B cell (primary cell): ENCODE measurements around the gene CDT1. TPM values are rescaled to one million over a fixed set of nuclear protein-coding genes. Genes with fewer than 3 reads are reported as not detected.
"Not testable (repeated sequence)": the region's sequence is repeated elsewhere in the genome, so short reads cannot be mapped to it uniquely, and the experiment has no call there.

Experiments used
- ATAC-seq: fragments of 200-7000 bp; cut with Tn5 transposase; one replicate; pipeline ENCODE4 v1.10.0; 2021; ENCODE audit warnings: low read depth, mild to moderate bottlenecking, moderate number of reproducible peaks, moderate library complexity
- CTCF ChIA-PET: fragments of 350-600 bp; sonication (Branson Sonifier 250); formaldehyde crosslinking; loops from one replicate; lab custom pipeline; 2021; ENCODE audit warnings: antibody characterized with exemption, inconsistent platforms; lab: Charles Lee
- POLR2A ChIA-PET: fragments of 350-600 bp; sonication (Branson Sonifier 250); formaldehyde crosslinking; loops from one replicate; lab custom pipeline; 2021; ENCODE audit warnings: antibody characterized with exemption; lab: Charles Lee
- DNase-seq: peaks from one replicate; pipeline ENCODE4 v3.0.0; 2013
- H2AFZ ChIP-seq: 2 replicates; pipeline ENCODE4 v1.6.1; 2012; ENCODE audit warnings: mild to moderate bottlenecking, low read depth, low read length; ENCODE audit not compliant: insufficient read depth, poor library complexity, severe bottlenecking
- H3K27ac ChIP-seq, 2 donors: 1 replicate in 1 of 2; 2 replicates in 1 of 2; pipeline ENCODE4 v1.5.1; 2012 to 2013; ENCODE audit warnings: low read length in 2 of 2, mild to moderate bottlenecking in 2 of 2, moderate library complexity in 1 of 2
- H3K27me3 ChIP-seq, 4 experiments: fragments of 200-600 bp in 1 of 4; sonication (generic) in 1 of 4; replicated peaks in 1 of 4; 1 replicate in 2 of 4; 2 replicates in 2 of 4; pipeline versions ENCODE4 v1.6.1 to v1.7.0; 2013 to 2016; ENCODE audit warnings: low read length in 3 of 4, mild to moderate bottlenecking in 2 of 4, mixed read lengths in 1 of 4, moderate library complexity in 1 of 4; ENCODE audit not compliant: insufficient read depth in 4 of 4, control insufficient read depth in 3 of 4; ENCODE audit errors: control extremely low read depth in 1 of 4
- H3K36me3 ChIP-seq, 2 experiments: replicated peaks in 1 of 2; 1 replicate in 1 of 2; 2 replicates in 1 of 2; pipeline versions ENCODE4 v1.6.1 to v1.7.1; 2013; ENCODE audit warnings: low read length in 1 of 2; ENCODE audit not compliant: insufficient read depth in 2 of 2, control insufficient read depth in 1 of 2; ENCODE audit errors: control extremely low read depth in 1 of 2, extremely low read depth in 1 of 2
- H3K4me1 ChIP-seq, 2 donors: fragments of 200-600 bp in 1 of 2; sonication (generic) in 1 of 2; 1 replicate in 1 of 2; 2 replicates in 1 of 2; pipeline versions ENCODE4 v1.5.1 to v1.6.1; 2013 to 2017; ENCODE audit warnings: low read length in 2 of 2; ENCODE audit not compliant: control insufficient read depth in 2 of 2, insufficient read depth in 2 of 2
- H3K4me2 ChIP-seq: replicated peaks from 2 replicates; pipeline ENCODE3; 2012; ENCODE audit warnings: mild to moderate bottlenecking, low read depth, low read length; ENCODE audit not compliant: poor library complexity, severe bottlenecking
- H3K4me3 ChIP-seq, 5 experiments: fragments of 200-600 bp in 1 of 5; sonication (generic) in 1 of 5; 1 replicate in 3 of 5; 2 replicates in 2 of 5; pipeline versions ENCODE4 v1.5.1 to v1.7.0; 2011 to 2016; ENCODE audit warnings: low read length in 4 of 5, mild to moderate bottlenecking in 4 of 5, low read depth in 2 of 5, control low read depth in 1 of 5, moderate library complexity in 1 of 5; ENCODE audit not compliant: insufficient read depth in 1 of 5; ENCODE audit errors: control extremely low read depth in 1 of 5, extremely low read depth in 1 of 5
- H3K79me2 ChIP-seq: fragments of 200-600 bp; sonication (generic); one replicate; pipeline ENCODE4 v1.6.0; 2016; ENCODE audit warnings: low read length; ENCODE audit not compliant: control insufficient read depth, insufficient read depth
- H3K9ac ChIP-seq: fragments of 200-600 bp; sonication (generic); 2 replicates; pipeline ENCODE4 v1.6.1; 2017; ENCODE audit warnings: mild to moderate bottlenecking, low read length, moderate library complexity
- H3K9me3 ChIP-seq, 3 donors: one replicate each; pipeline versions ENCODE4 v1.6.1 to v1.7.1; 2013; ENCODE audit warnings: low read length in 2 of 3; ENCODE audit not compliant: control insufficient read depth in 2 of 3, insufficient read depth in 1 of 3; ENCODE audit errors: control extremely low read depth in 1 of 3
- H4K20me1 ChIP-seq: 2 replicates; pipeline ENCODE4 v1.6.0; 2012; ENCODE audit warnings: mild to moderate bottlenecking, low read length; ENCODE audit not compliant: insufficient read depth, control insufficient read depth, poor library complexity, severe bottlenecking
- H3K27ac Mint-ChIP-seq: one replicate; pipeline ENCODE4 v1.8.0; 2021; ENCODE audit warnings: mixed read lengths
- H3K27me3 Mint-ChIP-seq: one replicate; pipeline ENCODE4 v1.8.0; 2021; ENCODE audit warnings: mixed read lengths
- H3K4me1 Mint-ChIP-seq: one replicate; pipeline ENCODE4 v1.8.0; 2021; ENCODE audit warnings: mixed read lengths
- H3K4me3 Mint-ChIP-seq: one replicate; pipeline ENCODE4 v1.8.0; 2021; ENCODE audit warnings: mixed read lengths
- H3K9me3 Mint-ChIP-seq: one replicate; pipeline ENCODE4 v1.8.0; 2022; ENCODE audit warnings: mixed read lengths; ENCODE audit not compliant: insufficient read depth
- EZH2 ChIP-seq: IDR thresholded peaks from 2 replicates; pipeline ENCODE4 v1.6.1; 2012; ENCODE audit warnings: borderline replicate concordance, low read depth, mild to moderate bottlenecking, moderate library complexity, low read length; ENCODE audit not compliant: insufficient read depth, poor library complexity, severe bottlenecking
- WGBS: methylation state at CpG from one replicate; pipeline ENCODE4 v1.1.5; 2013; ENCODE audit warnings: missing lambda C conversion rate; ENCODE audit not compliant: insufficient coverage; 5-methylcytosine and 5-hydroxymethylcytosine counted together
- intact Hi-C: fragments of 100-400 bp; cut with micrococcal nuclease; formaldehyde crosslinking; loops from one replicate; pipeline ENCODE4 v1.10.0; 2022
- polyA plus RNA-seq: library from polyadenylated mRNA; depleted of rRNA; stranded (reverse); fragments of >200 nt; gene quantifications from 2 replicates; pipeline ENCODE4 v1.2.3, GENCODE V29; 2012
- total RNA-seq, 2 donors: library from RNA; stranded (reverse); fragments of 120-200 nt in 1 of 2; gene quantifications; 1 replicate in 1 of 2; 2 replicates in 1 of 2; pipeline versions ENCODE4 v1.2.3 to v1.2.4, GENCODE V29; 2013 to 2022
- TF ChIP-seq, protein P1 (sequence below): fragments of 200-600 bp; IDR thresholded peaks from one replicate; pipeline ENCODE4 v1.8.0; 2022; ENCODE audit warnings: antibody characterized with exemption, mild to moderate bottlenecking

The CDT1 gene
- total and polyA plus RNA-seq, 2 donors (not counting 1 experiment from before 2014, with no cell fraction given): 0.27 to 0.36 TPM

DNA sequence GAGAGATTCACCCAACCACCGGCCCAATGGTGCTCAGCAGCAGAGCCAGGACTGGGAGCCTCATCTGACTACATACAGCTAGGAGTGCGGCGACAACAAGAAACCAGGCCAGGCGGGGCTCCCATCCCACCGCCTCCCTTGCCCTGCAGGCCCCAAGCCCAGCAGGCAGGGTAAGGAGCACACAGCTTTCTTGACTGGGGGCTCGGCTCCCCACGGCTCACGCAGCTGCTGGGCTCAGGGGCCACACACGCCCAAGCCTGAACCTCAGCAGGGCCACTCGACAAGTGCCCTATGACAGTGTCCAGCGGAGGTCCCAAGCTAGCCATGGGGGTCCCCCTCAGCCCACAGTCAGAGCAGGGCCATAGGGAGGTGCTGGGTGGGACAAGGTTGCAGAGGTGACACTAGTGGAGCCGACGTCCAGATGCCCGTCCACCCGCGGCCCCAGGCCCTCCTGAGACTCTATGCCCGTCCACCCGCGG lies 32.3 kb upstream of the CDT1 start:
- TF ChIP-seq, protein P1, sequence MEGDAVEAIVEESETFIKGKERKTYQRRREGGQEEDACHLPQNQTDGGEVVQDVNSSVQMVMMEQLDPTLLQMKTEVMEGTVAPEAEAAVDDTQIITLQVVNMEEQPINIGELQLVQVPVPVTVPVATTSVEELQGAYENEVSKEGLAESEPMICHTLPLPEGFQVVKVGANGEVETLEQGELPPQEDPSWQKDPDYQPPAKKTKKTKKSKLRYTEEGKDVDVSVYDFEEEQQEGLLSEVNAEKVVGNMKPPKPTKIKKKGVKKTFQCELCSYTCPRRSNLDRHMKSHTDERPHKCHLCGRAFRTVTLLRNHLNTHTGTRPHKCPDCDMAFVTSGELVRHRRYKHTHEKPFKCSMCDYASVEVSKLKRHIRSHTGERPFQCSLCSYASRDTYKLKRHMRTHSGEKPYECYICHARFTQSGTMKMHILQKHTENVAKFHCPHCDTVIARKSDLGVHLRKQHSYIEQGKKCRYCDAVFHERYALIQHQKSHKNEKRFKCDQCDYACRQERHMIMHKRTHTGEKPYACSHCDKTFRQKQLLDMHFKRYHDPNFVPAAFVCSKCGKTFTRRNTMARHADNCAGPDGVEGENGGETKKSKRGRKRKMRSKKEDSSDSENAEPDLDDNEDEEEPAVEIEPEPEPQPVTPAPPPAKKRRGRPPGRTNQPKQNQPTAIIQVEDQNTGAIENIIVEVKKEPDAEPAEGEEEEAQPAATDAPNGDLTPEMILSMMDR: no peak
- TF ChIP-seq EZH2: no peak
- peak overlapping the region in 1 of 2 donors; percentile 13 for H3K27ac ChIP-seq
- ChIA-PET CTCF (interaction anchor here (3.7 to 8.4 kb wide), 2 partner anchors 11 to 34 kb away, joined by 14 to 68 read pairs; partner anchors contain the start of gene PIEZO1), POLR2A (interaction anchor here (0.6 to 1.5 kb wide), 3 partner anchors 9 to 26 kb away, joined by 4 to 7 read pairs (median 5); no protein-coding TSS in a partner anchor)
- DNase-seq: no peak
- no peaks in the 10 kb centered on the region for H3K27me3 ChIP-seq
- no peak for ATAC-seq
- H4K20me1 ChIP-seq: peaks cover 97% of the 10 kb centered on the region
- H3K27ac Mint-ChIP-seq: peak overlapping the region; percentile 84
- intact Hi-C loops: loop anchor here (2.0 kb wide), 1 partner anchor 27 kb away; no protein-coding TSS in a partner anchor
- H3K79me2 ChIP-seq: peaks cover 98% of the 10 kb centered on the region
- H3K4me1 ChIP-seq: peaks cover 46 to 63% of the 10 kb centered on the region in 2 donors
- H3K4me3 Mint-ChIP-seq: peak overlapping the region; percentile 65
- WGBS: 61% methylated on average over 11 of the region's 19 CpGs
- no peak overlapping the region for H3K9ac ChIP-seq
- H2AFZ ChIP-seq: no peak overlapping the region
- H3K36me3 ChIP-seq: peaks cover 0 to under 1% of the 10 kb centered on the region in 2 experiments
- H3K9me3 Mint-ChIP-seq: no peaks in the 10 kb centered on the region
- no peaks in the 10 kb centered on the region for H3K9me3 ChIP-seq
- peaks cover 47% of the 10 kb centered on the region for H3K4me1 Mint-ChIP-seq
- H3K4me3 ChIP-seq: no peak overlapping the region
- no peaks in the 10 kb centered on the region for H3K27me3 Mint-ChIP-seq
- peak overlapping the region; percentile 74 for H3K4me2 ChIP-seq

DNA sequence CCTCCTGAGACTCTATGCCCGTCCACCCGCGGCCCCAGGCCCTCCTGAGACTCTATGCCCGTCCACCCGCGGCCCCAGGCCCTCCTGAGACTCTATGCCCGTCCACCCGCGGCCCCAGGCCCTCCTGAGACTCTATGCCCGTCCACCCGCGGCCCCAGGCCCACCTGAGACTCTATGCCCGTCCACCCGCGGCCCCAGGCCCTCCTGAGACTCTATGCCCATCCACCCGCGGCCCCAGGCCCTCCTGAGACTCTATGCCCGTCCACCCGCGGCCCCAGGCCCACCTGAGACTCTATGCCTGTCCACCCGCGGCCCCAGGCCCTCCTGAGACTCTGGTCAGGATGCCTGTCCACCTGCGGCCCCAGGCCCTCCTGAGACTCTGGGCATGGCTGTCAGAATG lies 31.8 kb upstream of the CDT1 start:
- H3K4me1 Mint-ChIP-seq: peaks cover 42% of the 10 kb centered on the region
- not testable (repeated sequence) for H3K9me3 ChIP-seq, DNase-seq, H3K27me3 Mint-ChIP-seq, H3K9ac ChIP-seq, H3K36me3 ChIP-seq, H3K4me3 Mint-ChIP-seq, H3K4me3 ChIP-seq, H2AFZ ChIP-seq, H3K27me3 ChIP-seq, H3K9me3 Mint-ChIP-seq, H3K27ac Mint-ChIP-seq, ATAC-seq
- intact Hi-C loops: loop anchor here (2.0 kb wide), 1 partner anchor 27 kb away; no protein-coding TSS in a partner anchor
- Histone ChIP-seq H3K79me2 (peaks cover 98% of the 10 kb centered on the region), H3K4me1 (peaks cover 42 to 58% of the 10 kb centered on the region in 2 donors), H3K4me2 (peak overlapping the region; percentile 74), H3K27ac (peak overlapping the region in 1 of 2 donors; percentile 30), H4K20me1 (peaks cover 97% of the 10 kb centered on the region)
- 37% methylated on average over 14 of the region's 23 CpGs for WGBS
- CTCF ChIA-PET: interaction anchor here (3.7 to 8.4 kb wide), 2 partner anchors 10 to 34 kb away, joined by 14 to 68 read pairs; partner anchors contain the start of gene PIEZO1
- POLR2A ChIA-PET: interaction anchor here (1.0 kb wide), 1 partner anchor 12 kb away, joined by 6 read pairs; no protein-coding TSS in a partner anchor
